GM19467 (cell line): ENCODE results near the gene SLC39A11.

Experiments
- ATAC-seq: cut with Tn5 transposase; IDR thresholded peaks from one replicate; pipeline ENCODE4 v1.9.1; 2021; ENCODE audit warnings: mild to moderate bottlenecking, moderate library complexity; ENCODE audit not compliant: unreplicated experiment

SLC39A11 gene

DNA sequence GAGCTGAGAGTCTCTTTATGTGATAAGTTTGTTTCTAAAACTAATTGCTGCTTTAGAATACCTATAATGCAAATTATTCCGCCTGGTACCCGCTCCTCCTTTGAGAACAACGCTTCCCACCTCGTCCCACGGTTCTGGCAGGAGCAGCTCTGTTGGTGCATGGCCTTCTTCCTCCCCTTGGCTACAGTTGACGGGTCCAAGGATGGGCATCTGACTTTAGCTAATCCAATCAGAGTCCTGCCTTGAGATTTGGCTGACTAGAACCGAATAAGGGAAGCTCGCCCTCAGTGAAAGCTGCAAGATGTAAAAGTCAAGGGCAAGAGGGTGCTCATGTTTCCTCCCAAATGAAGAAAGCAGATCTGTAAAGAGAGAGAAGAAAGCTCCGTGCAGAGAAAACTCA, 481.3 kb downstream of the SLC39A11 start:
- ATAC-seq, result no peak

DNA sequence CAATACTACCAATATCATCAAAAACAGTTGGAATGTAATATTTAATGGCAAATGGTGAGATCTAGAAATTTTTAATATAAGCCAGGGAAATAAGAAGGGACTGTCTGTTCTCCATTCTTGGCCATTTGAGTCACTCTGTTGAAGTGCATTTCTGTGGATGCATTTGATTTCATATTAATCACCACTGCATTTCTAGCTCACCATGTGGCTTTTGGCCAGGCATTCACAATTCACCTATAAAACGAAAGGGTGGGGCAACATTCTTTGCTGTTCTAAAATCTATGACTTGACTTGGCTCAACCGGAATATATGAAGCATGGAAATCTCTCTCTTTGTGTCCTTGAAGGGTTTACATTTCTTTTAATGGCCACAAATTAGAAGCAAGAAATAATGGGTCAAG, 483.0 kb downstream of the SLC39A11 start:
- no peak for ATAC-seq

DNA sequence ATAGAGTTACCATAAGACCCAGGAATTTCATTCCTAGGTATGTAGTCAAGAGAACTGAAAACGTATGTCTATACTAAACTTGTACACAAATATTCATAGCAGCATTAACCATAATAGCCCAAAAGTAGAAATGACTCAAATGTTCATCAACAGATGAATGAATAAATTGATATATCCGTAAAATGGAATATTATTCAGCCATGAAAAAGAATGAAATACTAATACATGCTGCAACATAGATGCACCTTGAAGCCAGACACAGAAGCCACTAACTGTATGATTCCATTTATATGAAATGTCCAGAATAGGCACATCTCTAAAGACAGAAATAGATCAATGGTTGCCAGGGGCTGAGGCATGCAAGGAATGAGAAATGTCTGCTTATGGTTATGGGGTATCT, 484.1 kb downstream of the SLC39A11 start:
- no peak for ATAC-seq

DNA sequence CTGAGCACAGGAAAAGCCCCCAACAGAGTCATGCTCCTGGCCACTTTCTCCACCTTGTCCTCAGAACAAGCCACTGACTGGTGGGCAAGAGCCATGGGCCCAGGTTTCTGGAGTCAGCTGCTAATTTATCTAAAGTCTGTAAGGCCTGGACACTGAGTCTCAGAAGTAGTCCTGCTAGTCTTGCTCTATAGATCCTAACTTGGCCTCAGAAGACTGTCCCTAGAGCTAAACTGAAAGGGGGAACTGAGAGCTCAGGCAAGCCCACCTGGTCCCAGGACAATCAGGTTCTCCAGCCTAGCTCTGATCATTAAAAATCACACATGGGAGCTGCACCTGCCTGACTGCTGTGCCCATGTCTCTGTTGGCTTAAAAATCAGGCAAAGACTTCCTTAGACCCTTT, 485.8 kb downstream of the SLC39A11 start:
- ATAC-seq, result no peak

DNA sequence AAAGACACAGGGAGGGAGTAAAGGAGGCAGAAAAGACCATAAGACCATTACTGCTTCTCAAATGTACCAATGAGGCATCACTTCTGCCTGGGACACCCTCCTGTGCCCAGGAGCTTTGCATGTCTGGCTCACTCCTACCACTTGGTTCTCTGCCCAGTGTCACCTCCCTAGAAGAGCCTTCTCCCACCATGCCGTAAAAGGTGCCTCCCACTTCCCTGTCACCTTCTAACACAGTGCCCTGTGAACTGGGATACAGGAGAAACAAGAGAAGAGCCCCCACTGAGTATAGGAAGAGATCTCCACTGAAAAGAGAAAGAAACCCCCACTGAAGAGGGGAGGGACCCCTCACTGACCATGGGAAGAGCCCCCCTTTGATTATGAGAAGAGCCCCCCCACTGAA, 486.9 kb downstream of the SLC39A11 start:
- ATAC-seq, result no peak

DNA sequence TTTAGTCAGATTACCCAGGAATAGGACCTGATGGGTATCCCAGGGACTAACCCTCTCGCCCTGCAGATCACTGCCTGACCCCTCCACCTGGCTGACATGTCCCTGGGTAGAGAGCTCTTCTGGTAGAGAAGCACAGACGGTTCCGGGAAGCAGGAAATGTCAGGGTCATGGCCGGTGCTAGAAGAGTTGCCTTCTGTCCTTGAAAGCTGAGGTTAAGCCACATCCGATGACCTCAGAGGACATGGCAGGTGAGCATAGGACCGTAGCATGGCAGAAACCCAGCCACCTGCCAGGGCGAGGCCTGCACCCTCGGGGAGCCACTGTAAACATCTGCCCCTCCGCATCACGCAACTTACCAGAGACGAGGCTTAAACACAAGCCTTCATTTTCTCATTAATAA, 488.0 kb downstream of the SLC39A11 start:
- no peak for ATAC-seq

DNA sequence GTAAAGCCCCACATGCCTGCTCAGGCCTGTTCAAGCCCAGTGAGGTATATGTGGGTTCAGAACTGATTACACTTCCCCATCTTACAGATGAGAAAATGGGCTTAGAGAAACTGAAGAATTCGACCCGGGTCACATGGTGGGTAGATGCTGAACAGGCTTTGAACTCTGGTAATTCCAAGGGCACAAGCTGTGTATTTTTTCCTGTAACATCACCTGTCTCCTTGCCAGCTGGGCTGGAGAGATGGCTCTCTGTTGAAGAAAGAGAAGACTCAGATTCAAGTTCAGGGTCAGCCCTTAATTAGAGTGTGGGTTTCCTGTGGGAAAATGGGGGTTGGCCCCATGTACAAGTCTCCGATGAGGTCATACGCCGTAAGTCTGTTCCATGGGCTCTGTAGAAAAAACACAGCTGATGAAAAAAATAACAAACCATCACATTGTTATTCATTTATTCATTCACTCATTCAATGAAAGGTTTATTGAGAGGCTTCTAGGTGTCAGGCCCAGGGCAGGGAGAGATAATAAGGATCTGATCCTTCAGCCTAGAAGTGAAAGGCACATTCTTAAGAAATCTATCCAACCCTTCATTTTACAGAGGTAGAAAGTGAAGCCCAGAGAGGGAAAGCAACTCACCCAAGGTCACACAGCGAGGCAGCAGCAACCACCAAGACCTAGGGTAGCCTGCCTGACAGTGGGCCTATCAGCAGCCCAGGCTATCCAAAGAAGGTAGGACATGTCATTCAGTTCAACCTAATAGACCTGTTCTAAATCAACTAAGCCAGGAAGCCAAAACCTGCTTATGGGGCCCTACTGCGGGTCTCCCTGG, 488.9 kb downstream of the SLC39A11 start:
- no peak for ATAC-seq

DNA sequence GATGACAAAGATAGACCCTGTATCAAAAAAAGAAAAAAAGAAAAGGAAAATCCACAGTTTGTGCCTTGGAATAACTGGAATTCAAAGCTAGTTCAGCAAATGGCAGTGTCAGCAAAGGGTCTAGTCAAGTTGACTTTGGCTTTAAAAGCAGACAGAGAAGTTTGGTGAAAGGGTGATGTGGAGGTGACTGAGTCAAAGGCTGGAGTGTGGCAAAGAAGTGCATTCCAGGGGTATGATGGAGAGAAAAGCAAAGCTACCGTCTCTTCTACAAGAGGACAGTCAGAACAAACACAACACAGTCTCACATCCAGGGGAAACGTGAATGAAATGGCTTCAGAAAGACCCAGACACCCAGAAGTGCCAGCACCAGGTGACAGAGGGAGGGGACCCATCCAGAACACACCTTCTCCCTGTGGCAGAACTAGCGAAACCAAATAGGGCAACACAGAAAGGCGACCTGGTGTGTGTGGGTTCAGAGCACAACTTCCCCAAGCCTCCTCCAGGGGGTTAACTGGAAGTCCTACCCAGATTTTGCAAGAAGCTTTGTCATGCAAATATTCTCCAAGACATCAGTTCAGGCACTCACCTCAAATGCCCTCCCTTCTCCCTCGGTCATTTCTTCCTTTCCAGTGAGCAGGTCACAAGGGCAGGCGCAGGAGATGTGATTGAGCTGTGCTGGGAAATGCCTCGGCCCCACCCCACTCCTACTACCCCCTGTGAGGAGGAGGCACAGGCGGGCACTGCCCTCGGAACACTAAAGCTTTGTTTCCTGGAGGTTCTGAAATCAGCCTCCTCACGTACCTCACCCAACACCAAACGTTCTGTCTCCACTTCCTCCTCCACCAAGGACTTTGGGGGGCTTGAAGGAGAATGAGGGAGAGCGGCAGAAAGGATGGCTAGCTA, 489.7 kb downstream of the SLC39A11 start:
- no peak for ATAC-seq

DNA sequence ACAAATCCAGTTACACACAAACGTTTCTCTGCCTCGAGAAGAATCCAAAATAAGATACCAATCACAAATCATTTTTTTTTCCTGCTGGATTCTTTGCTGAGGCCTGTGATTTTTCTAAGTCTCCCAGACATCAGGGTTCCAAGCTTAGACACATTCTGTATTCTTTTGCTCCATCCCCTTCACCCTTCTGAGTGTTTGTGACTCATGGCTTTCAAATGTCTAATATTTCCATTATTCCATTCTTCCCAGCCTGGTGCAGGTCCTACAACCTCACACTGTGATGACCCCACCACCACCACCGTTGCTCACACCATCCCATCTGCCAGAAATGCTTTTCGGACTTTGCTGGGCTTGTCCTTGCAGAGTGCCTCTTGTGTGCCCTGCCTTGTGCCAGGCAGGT, 491.6 kb downstream of the SLC39A11 start:
- no peak for ATAC-seq

DNA sequence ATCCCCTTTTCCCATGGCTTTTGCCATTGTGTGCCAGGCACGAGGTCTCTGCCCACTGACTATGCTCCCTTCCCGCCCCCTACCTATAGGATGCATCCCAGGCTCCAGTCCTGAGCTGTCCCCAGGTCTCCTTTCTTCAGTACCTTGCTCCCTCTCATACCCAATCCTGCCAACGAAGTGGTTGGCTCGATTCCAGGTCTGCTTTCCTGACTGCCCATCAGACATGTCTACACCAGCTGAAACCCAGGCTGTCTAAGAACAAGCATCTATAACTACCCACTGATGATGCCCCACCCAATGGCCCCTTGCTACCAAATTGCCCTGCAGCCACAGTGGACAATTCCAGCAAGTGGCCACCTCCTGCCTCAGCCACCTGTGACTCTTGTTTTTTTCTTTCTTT, 492.6 kb downstream of the SLC39A11 start:
- ATAC-seq, result no peak

DNA sequence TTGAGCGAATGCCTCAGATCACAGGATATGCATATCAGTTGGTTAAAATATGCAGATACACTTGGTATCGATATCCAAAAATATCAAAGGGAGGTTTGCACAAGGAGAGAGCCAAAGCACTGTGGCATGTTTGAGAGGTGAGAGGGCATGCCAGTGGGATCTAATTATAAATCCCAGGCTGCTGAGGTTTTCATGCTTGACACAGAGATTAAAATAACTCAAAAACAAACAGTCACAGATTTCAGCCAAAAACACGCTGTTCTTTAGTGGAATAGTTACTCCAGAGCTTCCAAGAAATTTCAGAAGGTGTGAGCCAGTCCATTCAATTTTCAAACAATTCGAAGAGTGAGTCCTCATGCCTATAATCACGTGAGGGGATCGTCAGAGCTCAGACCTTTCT, 493.8 kb downstream of the SLC39A11 start:
- no peak for ATAC-seq

DNA sequence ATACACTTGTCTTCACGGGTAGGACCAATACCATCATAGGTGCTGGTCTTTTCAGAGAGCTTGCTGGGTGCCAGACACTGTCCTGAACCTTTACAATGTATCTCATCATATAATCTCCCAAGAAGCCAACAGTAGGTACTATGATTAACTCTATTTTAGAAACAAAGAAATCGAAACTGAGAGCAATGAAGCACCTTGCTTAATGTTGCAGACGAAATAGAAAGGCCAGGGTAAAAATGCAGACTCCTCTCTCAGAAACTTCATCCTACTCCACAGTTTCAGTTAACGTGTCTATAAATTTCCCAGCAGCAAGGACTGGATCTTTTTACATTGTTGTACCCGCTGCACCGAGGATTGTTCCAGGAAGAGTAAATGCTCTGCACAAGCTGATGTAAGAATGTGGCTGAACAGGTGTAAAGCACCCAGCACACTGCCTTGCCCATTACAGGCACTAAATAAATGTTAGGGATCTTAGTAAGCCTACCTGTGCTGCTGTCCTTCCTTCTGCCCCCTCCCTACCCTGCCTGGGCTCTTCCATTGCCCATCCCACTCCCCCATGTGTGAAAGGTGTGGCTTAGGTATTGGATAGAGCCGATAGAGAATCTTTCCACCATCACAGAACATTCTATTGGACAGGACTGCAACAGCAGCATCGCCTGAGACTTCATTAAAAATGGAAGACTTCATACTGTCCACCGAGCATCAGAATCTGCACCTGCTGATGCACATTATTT, 495.0 kb downstream of the SLC39A11 start:
- ATAC-seq, result no peak
